ENCODE results near the gene BCL2A1.

BCL2A1 gene

GRCh38 chr15:79956354-79956939 lies 14.5 kb downstream of the BCL2A1 start:
- no peak for DNase-seq (ENCODE audit: low read depth)
- no peak overlapping the region for H3K4me3 ChIP-seq (ENCODE audit: low read length)
- no peak for TF ChIP-seq CTCF (IDR thresholded peaks at IDR 0.05; ENCODE audit: insufficient read depth, low read depth, low read length, missing control alignments)

- DNase-seq (ENCODE audit: low read depth), result no peak
- TF ChIP-seq CTCF (IDR thresholded peaks at IDR 0.05; ENCODE audit: insufficient read depth, low read depth, low read length, missing control alignments), result no peak
- no peak overlapping the region for H3K4me3 ChIP-seq (ENCODE audit: low read length)
Observed at GRCh38 chr15:79954661-79955060, 16.3 kb downstream of the BCL2A1 start.

GRCh38 chr15:79953951-79954444 lies 17.0 kb downstream of the BCL2A1 start:
- TF ChIP-seq CTCF (IDR thresholded peaks at IDR 0.05; ENCODE audit: insufficient read depth, low read depth, low read length, missing control alignments), result no peak
- no peak overlapping the region for H3K4me3 ChIP-seq (ENCODE audit: low read length)
- no peak for DNase-seq (ENCODE audit: low read depth)

- no peak for TF ChIP-seq CTCF (IDR thresholded peaks at IDR 0.05; ENCODE audit: insufficient read depth, low read depth, low read length, missing control alignments)
- H3K4me3 ChIP-seq (ENCODE audit: low read length), result no peak overlapping the region
Observed at GRCh38 chr15:79952329-79952728, 18.7 kb downstream of the BCL2A1 start.

GRCh38 chr15:79950247-79950646 lies 20.7 kb downstream of the BCL2A1 start:
- no peak for TF ChIP-seq CTCF (IDR thresholded peaks at IDR 0.05; ENCODE audit: insufficient read depth, low read depth, low read length, missing control alignments)
- no peak overlapping the region for H3K4me3 ChIP-seq (ENCODE audit: low read length)
- no peak for DNase-seq (ENCODE audit: low read depth)

More at GRCh38 chr15:79952329-79952728, 18.7 kb downstream of the BCL2A1 start:
- no peak for DNase-seq (ENCODE audit: low read depth)

- TF ChIP-seq CTCF (IDR thresholded peaks at IDR 0.05; ENCODE audit: insufficient read depth, low read depth, low read length, missing control alignments), result no peak
- no peak overlapping the region for H3K4me3 ChIP-seq (ENCODE audit: low read length)
- no peak for DNase-seq (ENCODE audit: low read depth)
Observed at GRCh38 chr15:79948761-79949160, 22.2 kb downstream of the BCL2A1 start.

GRCh38 chr15:79948095-79948695 lies 22.8 kb downstream of the BCL2A1 start:
- H3K4me3 ChIP-seq (ENCODE audit: low read length), result no peak overlapping the region
- TF ChIP-seq CTCF (IDR thresholded peaks at IDR 0.05; ENCODE audit: insufficient read depth, low read depth, low read length, missing control alignments), result no peak
- no peak for DNase-seq (ENCODE audit: low read depth)

All from epithelial cell of esophagus (primary cell).